Thyroid gland (tissue), 4 donors: ENCODE data around the gene TK2.

ENCODE experiments used
- CTCF ChIP-seq, 6 experiments: fragments of 200-600 bp in 3 of 6; fragments of 450-650 bp in 3 of 6; sonication (generic) in 3 of 6; IDR thresholded peaks; one replicate each; pipeline ENCODE4 v1.5.1; 2016 to 2019; ENCODE audit warnings: antibody characterized with exemption in 6 of 6, mild to moderate bottlenecking in 2 of 6, inconsistent platforms in 1 of 6, moderate library complexity in 1 of 6
- POLR2A ChIP-seq, 2 donors: fragments of 450-650 bp; IDR thresholded peaks; one replicate each; pipeline ENCODE4 v1.6.1; 2017; ENCODE audit warnings: antibody characterized with exemption in 2 of 2, mild to moderate bottlenecking in 2 of 2, moderate library complexity in 1 of 2

GRCh38 chr16:66513111-66513723 is 36.7 kb downstream of the TK2 start:
- TF ChIP-seq CTCF (IDR thresholded peaks at IDR 0.05), result no peak
- no peak for TF ChIP-seq POLR2A (IDR thresholded peaks at IDR 0.05)
